C4-2B (cell line): Measurements from ENCODE around the gene CPS1.

Experiments
- H3K27ac ChIP-seq: fragments of 450-650 bp; 2 replicates; pipeline ENCODE4 v1.5.1; 2017
- ZFX ChIP-seq: fragments of 450-650 bp; IDR thresholded peaks from 2 replicates; pipeline ENCODE4 v1.6.1; 2017
- TF ChIP-seq, protein P1 (sequence below): fragments of 450-650 bp; conservative IDR thresholded peaks from 2 replicates; pipeline ENCODE4 v1.5.1; 2017; ENCODE audit warnings: mild to moderate bottlenecking

Gene CPS1

GRCh38 chr2:210546424-210547208, 9.8 kb upstream of the CPS1 start:
- H3K27ac ChIP-seq, result no peak overlapping the region
- TF ChIP-seq, protein P1, sequence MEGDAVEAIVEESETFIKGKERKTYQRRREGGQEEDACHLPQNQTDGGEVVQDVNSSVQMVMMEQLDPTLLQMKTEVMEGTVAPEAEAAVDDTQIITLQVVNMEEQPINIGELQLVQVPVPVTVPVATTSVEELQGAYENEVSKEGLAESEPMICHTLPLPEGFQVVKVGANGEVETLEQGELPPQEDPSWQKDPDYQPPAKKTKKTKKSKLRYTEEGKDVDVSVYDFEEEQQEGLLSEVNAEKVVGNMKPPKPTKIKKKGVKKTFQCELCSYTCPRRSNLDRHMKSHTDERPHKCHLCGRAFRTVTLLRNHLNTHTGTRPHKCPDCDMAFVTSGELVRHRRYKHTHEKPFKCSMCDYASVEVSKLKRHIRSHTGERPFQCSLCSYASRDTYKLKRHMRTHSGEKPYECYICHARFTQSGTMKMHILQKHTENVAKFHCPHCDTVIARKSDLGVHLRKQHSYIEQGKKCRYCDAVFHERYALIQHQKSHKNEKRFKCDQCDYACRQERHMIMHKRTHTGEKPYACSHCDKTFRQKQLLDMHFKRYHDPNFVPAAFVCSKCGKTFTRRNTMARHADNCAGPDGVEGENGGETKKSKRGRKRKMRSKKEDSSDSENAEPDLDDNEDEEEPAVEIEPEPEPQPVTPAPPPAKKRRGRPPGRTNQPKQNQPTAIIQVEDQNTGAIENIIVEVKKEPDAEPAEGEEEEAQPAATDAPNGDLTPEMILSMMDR, result no peak
- TF ChIP-seq ZFX, result no peak

DNA sequence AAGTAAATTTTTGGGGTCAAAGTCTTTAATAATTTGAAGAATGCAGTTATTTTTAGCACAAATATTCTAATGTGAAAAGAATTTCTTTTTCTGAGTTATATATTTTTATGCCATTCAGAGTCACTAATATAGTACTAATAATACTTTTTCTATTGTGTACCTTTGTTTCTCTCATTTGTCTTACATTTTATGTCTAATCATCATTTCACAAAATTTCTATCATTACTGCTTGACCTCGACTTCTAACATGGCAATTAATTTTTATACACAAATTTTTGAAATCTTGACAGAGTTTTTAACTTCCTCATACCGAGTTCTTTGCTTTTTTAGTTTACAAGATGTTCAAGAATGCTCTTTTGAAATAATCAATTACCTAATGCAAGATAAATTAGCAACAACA, 8.4 kb upstream of the CPS1 start:
- H3K27ac ChIP-seq, result no peak overlapping the region
- no peak for TF ChIP-seq ZFX
- TF ChIP-seq, protein P1, result no peak

GRCh38 chr2:210548878-210549384, 7.5 kb upstream of the CPS1 start:
- no peak overlapping the region for H3K27ac ChIP-seq
- TF ChIP-seq, protein P1, result no peak
- no peak for TF ChIP-seq ZFX

DNA sequence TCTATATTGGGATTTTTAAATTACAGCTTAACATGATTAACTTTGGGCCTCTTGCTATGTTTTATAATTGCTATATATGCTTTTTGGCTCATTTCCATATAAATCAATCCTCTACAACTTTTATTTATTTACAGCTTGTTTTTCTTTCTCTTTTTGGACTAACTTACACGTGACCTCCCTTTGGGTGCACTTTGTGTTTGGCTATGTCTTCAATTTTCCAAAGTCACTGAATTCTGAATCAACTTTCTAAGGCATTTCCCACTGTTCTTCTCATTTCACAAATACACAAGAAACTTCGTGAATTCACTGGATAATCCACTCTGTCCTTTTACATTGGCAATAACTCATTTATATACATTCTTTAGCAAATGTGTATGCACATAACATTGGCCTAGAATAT, 5.4 kb upstream of the CPS1 start:
- H3K27ac ChIP-seq, result no peak overlapping the region
- TF ChIP-seq, protein P1, result no peak
- no peak for TF ChIP-seq ZFX

GRCh38 chr2:210553373-210553772, 3.0 kb upstream of the CPS1 start:
- no peak overlapping the region for H3K27ac ChIP-seq
- TF ChIP-seq, protein P1, result no peak
- TF ChIP-seq ZFX, result no peak

- no peak overlapping the region for H3K27ac ChIP-seq
- no peak for TF ChIP-seq ZFX
- TF ChIP-seq, protein P1, result no peak
Measured at GRCh38 chr2:210555555-210555954, 844 bp upstream of the CPS1 start.

- H3K27ac ChIP-seq, result no peak overlapping the region
- TF ChIP-seq, protein P1, result no peak
- TF ChIP-seq ZFX, result no peak
Measured at GRCh38 chr2:210557721-210558120, 1.3 kb downstream of the CPS1 start.
